Jurkat, Clone E6-1 (cell line): ENCODE results near the gene FSHB.
A peak's percentile ranks its signal among the peaks of the same experiment; 100 is the strongest.
"Not testable (repeated sequence)": the region's sequence is repeated elsewhere in the genome, so short reads cannot be mapped to it uniquely, and the experiment has no call there.

ENCODE experiments used
- DNase-seq: peaks from one replicate; pipeline ENCODE4 v3.0.0-alpha.2; 2011; ENCODE audit warnings: low read depth, low spot score
- H3K4me3 ChIP-seq: 2 replicates; pipeline ENCODE4 v1.5.1; 2011; ENCODE audit warnings: mild to moderate bottlenecking, low read length, control low read depth, moderate library complexity

Gene FSHB

GRCh38 chr11:30258679-30259078 is 27.9 kb downstream of the FSHB start:
- no peak overlapping the region for H3K4me3 ChIP-seq
- no peak for DNase-seq

- no peak for DNase-seq
- H3K4me3 ChIP-seq = no peak overlapping the region
Measured at GRCh38 chr11:30260813-30261212, 30.0 kb downstream of the FSHB start.

GRCh38 chr11:30261821-30262220 is 31.0 kb downstream of the FSHB start:
- no peak for DNase-seq
- H3K4me3 ChIP-seq = no peak overlapping the region

- not testable (repeated sequence) for H3K4me3 ChIP-seq, DNase-seq
Measured at GRCh38 chr11:30268638-30269037, 37.8 kb downstream of the FSHB start.

GRCh38 chr11:30270671-30271070 is 39.9 kb downstream of the FSHB start:
- no peak overlapping the region for H3K4me3 ChIP-seq
- DNase-seq = no peak

- no peak overlapping the region for H3K4me3 ChIP-seq
- no peak for DNase-seq
Measured at GRCh38 chr11:30277176-30277575, 46.4 kb downstream of the FSHB start.

- no peak overlapping the region for H3K4me3 ChIP-seq
- no peak for DNase-seq
Measured at GRCh38 chr11:30279796-30280195, 49.0 kb downstream of the FSHB start.

- peak overlapping the region; percentile 21 for H3K4me3 ChIP-seq
- no peak for DNase-seq
Measured at GRCh38 chr11:30281476-30282288, 50.9 kb downstream of the FSHB start.

GRCh38 chr11:30282289-30282631 is 51.4 kb downstream of the FSHB start:
- no peak overlapping the region; the same call in 1 of the 2 replicates for H3K4me3 ChIP-seq
- DNase-seq = peak; percentile 67
